ENCODE results near the gene CDY2A. TPM values are rescaled to one million over a fixed set of nuclear protein-coding genes. Genes with fewer than 3 reads are reported as not detected.
"Not testable (repeated sequence)": the region's sequence is repeated elsewhere in the genome, so short reads cannot be mapped to it uniquely, and the experiment has no call there.

Gene CDY2A
- not detected in 2 replicates for total RNA-seq (2014; rRNA removed; shearing (Covaris generic))

- not testable (repeated sequence) for H3K4me3 ChIP-seq; H3K4me1 ChIP-seq (replicated peaks); H3K27me3 ChIP-seq (replicated peaks); H3K27ac ChIP-seq; H3K36me3 ChIP-seq; H3K9me3 ChIP-seq (replicated peaks); DNase-seq (ENCODE audit: low read depth in 1 of 2, low spot score in 2 of 2)
Measured at GRCh38 chrY:18025487-18025886, at the start of gene CDY2A. Gene CDY2A (plus strand): TSS chrY:18025787. CDS start chrY:18026115, 328 bp downstream.

- not testable (repeated sequence) for H3K4me3 ChIP-seq; H3K9me3 ChIP-seq (replicated peaks); H3K27me3 ChIP-seq (replicated peaks); H3K4me1 ChIP-seq (replicated peaks); DNase-seq (ENCODE audit: low read depth in 1 of 2, low spot score in 2 of 2); H3K36me3 ChIP-seq; H3K27ac ChIP-seq
Measured at GRCh38 chrY:17997586-17997985, 28.0 kb upstream of the CDY2A start.

GRCh38 chrY:17998266-17998665 is 27.3 kb upstream of the CDY2A start:
- H3K4me1 ChIP-seq (replicated peaks); H3K27ac ChIP-seq; H3K36me3 ChIP-seq; H3K4me3 ChIP-seq; H3K27me3 ChIP-seq (replicated peaks); H3K9me3 ChIP-seq (replicated peaks); DNase-seq (ENCODE audit: low read depth in 1 of 2, low spot score in 2 of 2): not testable (repeated sequence)

- not testable (repeated sequence) for DNase-seq (ENCODE audit: low read depth in 1 of 2, low spot score in 2 of 2); H3K9me3 ChIP-seq (replicated peaks); H3K27me3 ChIP-seq (replicated peaks); H3K36me3 ChIP-seq; H3K27ac ChIP-seq; H3K4me1 ChIP-seq (replicated peaks); H3K4me3 ChIP-seq
Measured at GRCh38 chrY:18023897-18024296, 1.7 kb upstream of the CDY2A start.

GRCh38 chrY:18028845-18029244 is 3.3 kb downstream of the CDY2A start:
- not testable (repeated sequence) for DNase-seq (ENCODE audit: low read depth in 1 of 2, low spot score in 2 of 2); H3K27ac ChIP-seq; H3K9me3 ChIP-seq (replicated peaks); H3K4me3 ChIP-seq; H3K27me3 ChIP-seq (replicated peaks); H3K4me1 ChIP-seq (replicated peaks); H3K36me3 ChIP-seq

GRCh38 chrY:18030178-18030577 is 4.6 kb downstream of the CDY2A start:
- H3K4me3 ChIP-seq; H3K9me3 ChIP-seq (replicated peaks); H3K27me3 ChIP-seq (replicated peaks); H3K27ac ChIP-seq; H3K36me3 ChIP-seq; H3K4me1 ChIP-seq (replicated peaks); DNase-seq (ENCODE audit: low read depth in 1 of 2, low spot score in 2 of 2): not testable (repeated sequence)

- not testable (repeated sequence) for DNase-seq (ENCODE audit: low read depth in 1 of 2, low spot score in 2 of 2); H3K27ac ChIP-seq; H3K4me3 ChIP-seq; H3K9me3 ChIP-seq (replicated peaks); H3K36me3 ChIP-seq; H3K4me1 ChIP-seq (replicated peaks); H3K27me3 ChIP-seq (replicated peaks)
Measured at GRCh38 chrY:18034100-18034814, 8.7 kb downstream of the CDY2A start.

GRCh38 chrY:18034864-18035263 is 9.3 kb downstream of the CDY2A start:
- not testable (repeated sequence) for H3K4me1 ChIP-seq (replicated peaks); H3K4me3 ChIP-seq; DNase-seq (ENCODE audit: low read depth in 1 of 2, low spot score in 2 of 2); H3K27ac ChIP-seq; H3K36me3 ChIP-seq; H3K9me3 ChIP-seq (replicated peaks); H3K27me3 ChIP-seq (replicated peaks)

GRCh38 chrY:18044990-18045389 is 19.4 kb downstream of the CDY2A start:
- not testable (repeated sequence) for H3K4me3 ChIP-seq; H3K36me3 ChIP-seq; H3K4me1 ChIP-seq (replicated peaks); H3K27ac ChIP-seq; DNase-seq (ENCODE audit: low read depth in 1 of 2, low spot score in 2 of 2); H3K27me3 ChIP-seq (replicated peaks); H3K9me3 ChIP-seq (replicated peaks)

GRCh38 chrY:18048149-18049040 is 22.8 kb downstream of the CDY2A start:
- not testable (repeated sequence) for H3K27me3 ChIP-seq (replicated peaks)

GRCh38 chrY:18049061-18049460 is 23.5 kb downstream of the CDY2A start:
- not testable (repeated sequence) for H3K4me3 ChIP-seq; DNase-seq (ENCODE audit: low read depth in 1 of 2, low spot score in 2 of 2); H3K36me3 ChIP-seq; H3K27ac ChIP-seq; H3K4me1 ChIP-seq (replicated peaks); H3K9me3 ChIP-seq (replicated peaks); H3K27me3 ChIP-seq (replicated peaks)

More at GRCh38 chrY:18048149-18049040, 22.8 kb downstream of the CDY2A start:
- H3K9me3 ChIP-seq (replicated peaks); DNase-seq (ENCODE audit: low read depth in 1 of 2, low spot score in 2 of 2); H3K4me3 ChIP-seq; H3K36me3 ChIP-seq; H3K27ac ChIP-seq; H3K4me1 ChIP-seq (replicated peaks): not testable (repeated sequence)

- not testable (repeated sequence) for H3K4me1 ChIP-seq (replicated peaks); H3K9me3 ChIP-seq (replicated peaks); DNase-seq (ENCODE audit: low read depth in 1 of 2, low spot score in 2 of 2); H3K4me3 ChIP-seq; H3K27me3 ChIP-seq (replicated peaks); H3K27ac ChIP-seq; H3K36me3 ChIP-seq
Measured at GRCh38 chrY:18056473-18056872, 30.9 kb downstream of the CDY2A start.

- not testable (repeated sequence) for H3K4me1 ChIP-seq (replicated peaks); H3K27ac ChIP-seq; H3K27me3 ChIP-seq (replicated peaks); H3K36me3 ChIP-seq; H3K9me3 ChIP-seq (replicated peaks); H3K4me3 ChIP-seq; DNase-seq (ENCODE audit: low read depth in 1 of 2, low spot score in 2 of 2)
Measured at GRCh38 chrY:18073464-18073863, 47.9 kb downstream of the CDY2A start.
